Heart left ventricle (tissue), 16 donors: Measurements from ENCODE around the gene PARVG. TPM values are rescaled to one million over a fixed set of nuclear protein-coding genes. Genes with fewer than 3 reads are reported as not detected.

Experiments
- ATAC-seq, 4 donors: fragments of 200-7000 bp; cut with Tn5 transposase; one replicate each; pipeline ENCODE4 v1.9.1; 2020 to 2022; ENCODE audit warnings: moderate library complexity in 4 of 4, mild to moderate bottlenecking in 3 of 4, moderate number of reproducible peaks in 1 of 4
- DNase-seq, 5 donors: peaks; one replicate each; pipeline ENCODE4 v3.0.0-alpha.2; 2020
- H3K27ac ChIP-seq, 12 donors: fragments of 200-600 bp; sonication (generic) in 4 of 12; one replicate each; pipeline versions ENCODE4 v1.5.0 to v1.8.0; 2016 to 2022; ENCODE audit warnings: mild to moderate bottlenecking in 2 of 12
- H3K27me3 ChIP-seq, 9 donors: fragments of 200-600 bp; sonication (generic) in 2 of 9; one replicate each; pipeline versions ENCODE4 v1.5.1 to v1.8.0; 2016 to 2022; ENCODE audit warnings: mild to moderate bottlenecking in 3 of 9
- H3K36me3 ChIP-seq, 9 donors: fragments of 200-600 bp; sonication (generic) in 2 of 9; one replicate each; pipeline versions ENCODE4 v1.5.0 to v1.8.0; 2018 to 2022; ENCODE audit warnings: mild to moderate bottlenecking in 2 of 9
- H3K4me1 ChIP-seq, 12 donors: fragments of 200-600 bp; sonication (generic) in 4 of 12; one replicate each; pipeline versions ENCODE4 v1.5.0 to v1.8.0; 2016 to 2022; ENCODE audit warnings: mild to moderate bottlenecking in 3 of 12
- H3K4me3 ChIP-seq, 12 donors: fragments of 200-600 bp; sonication (generic) in 4 of 12; one replicate each; pipeline versions ENCODE4 v1.5.0 to v1.8.0; 2017 to 2022; ENCODE audit warnings: mild to moderate bottlenecking in 9 of 12, moderate library complexity in 4 of 12
- H3K9me3 ChIP-seq, 12 donors: fragments of 200-600 bp; sonication (generic) in 4 of 12; one replicate each; pipeline versions ENCODE4 v1.5.0 to v1.8.0; 2016 to 2022; ENCODE audit warnings: mild to moderate bottlenecking in 1 of 12
- POLR2A ChIP-seq, 2 donors: fragments of 450-650 bp; IDR thresholded peaks; one replicate each; pipeline ENCODE4 v1.6.1; 2017; ENCODE audit warnings: antibody characterized with exemption in 2 of 2, mild to moderate bottlenecking in 2 of 2, moderate library complexity in 2 of 2
- WGBS, 4 donors: extraction: QIAGEN DNeasy Blood & Tissue Kit in 2 of 4; methylation state at CpG; one replicate each; pipeline versions ENCODE4 v1.1.5 to v1.1.7; 2013 to 2018; 5-methylcytosine and 5-hydroxymethylcytosine counted together
- intact Hi-C, 10 donors: fragments of 100-400 bp; cut with DNase I; formaldehyde crosslinking; loops; one replicate each; pipeline versions ENCODE4 v1.11.1 to v1.14.2; 2022
- polyA plus RNA-seq, 2 donors: library from polyadenylated mRNA; stranded (reverse); fragments of 200-250 nt; gene quantifications; one replicate each; pipeline ENCODE4 v1.2.3, GENCODE V29; 2013
- total RNA-seq, 9 donors: library from RNA; depleted of rRNA in 2 of 9; stranded (reverse); fragments of >200 nt in 2 of 9; fragmentation: NEBNext Ultra II Directional in 3 of 9; extraction: Animal tissue kit (Norgen Biotek cat#: 25700) in 3 of 9; gene quantifications; one replicate each; pipeline versions ENCODE4 v1.1.0 to v1.2.4, GENCODE V29; 2016 to 2023
- TF ChIP-seq, protein P1 (sequence below), 12 donors: fragments of 200-600 bp; sonication (generic) in 4 of 12; IDR thresholded peaks; one replicate each; pipeline versions ENCODE4 v1.5.0 to v1.8.0; 2018 to 2022; ENCODE audit warnings: antibody characterized with exemption in 12 of 12, mild to moderate bottlenecking in 5 of 12
- donor health status: ischemic (EF 13 %, LVEDD 7.1; RV severe dilation, severe dysfunction).
- donor health status: healthy with polysubstance abuse.
- donor health status: DM: no; HTN: yes; CAD: no.
- donor health status: DM: no; HTN: no; CAD: no.
- donor health status: ischemic (EF 25% LVEDD 6.9; RV normal size, moderate dysfunction).
- donor health status: ischemic (EF 25% LVEDD 5.7; RV mildly dilated, moderate dysfunction).
- donor health status: healthy.
- donor health status: DM: yes; HTN: yes; CAD: no.
- donor health status: ischemic (EF 35%, LVEDD 5.7; RV mildly dilated, moderate dysfunction).
- donor health status: nonischemic (EF 11% LVEDD 7.7; RV severe dilation, severe dysfunction).
- donor health status: DM: yes; HTN: yes; CAD: no.
- donor health status: PGD.
- donor health status: ischemic (EF 29% LVEDD 5.4; RV normal size, mild dysfunction).
- donor health status: nonischemic (EF 23%, LVEDD 6.1; RV moderate dilation, normal function).

Gene PARVG
- total and polyA plus RNA-seq, 11 donors, result 1.1 to 34.8 (median 2.2) TPM

DNA sequence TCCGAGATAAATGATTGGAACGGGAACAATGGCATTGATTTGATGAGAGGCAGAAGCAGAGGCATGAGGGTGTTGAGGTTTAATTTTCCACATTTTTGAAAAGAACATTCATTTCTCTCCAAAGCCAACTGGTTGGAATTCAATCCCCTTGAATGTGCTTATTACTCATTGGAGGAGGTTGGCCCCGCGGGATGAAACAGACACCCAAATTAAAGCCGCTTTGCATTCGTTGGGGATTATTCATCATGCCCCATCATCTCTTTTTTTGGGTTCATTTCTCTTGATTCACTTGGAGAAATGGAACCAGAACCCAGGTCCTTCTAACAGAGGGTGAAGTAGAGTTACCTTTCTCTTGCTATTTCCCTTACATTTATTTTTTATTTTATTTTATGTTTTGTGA is 47.6 kb upstream of the PARVG start:
- Histone ChIP-seq H3K27ac (peak overlapping the region in 2 of 12 donors; percentile 7 to 67), H3K36me3 (peaks cover 5 to 69% (median 51%) of the 10 kb centered on the region in 9 donors), H3K4me1 (peaks cover 0 to 38% (median 6%) of the 10 kb centered on the region in 12 donors), H3K27me3 (no peaks in the 10 kb centered on the region), H3K9me3 (peaks cover 0 to 19% (median 8%) of the 10 kb centered on the region in 12 donors), H3K4me3 (no peak overlapping the region)
- no peak for TF ChIP-seq POLR2A (IDR thresholded peaks at IDR 0.05)
- TF ChIP-seq, protein P1, sequence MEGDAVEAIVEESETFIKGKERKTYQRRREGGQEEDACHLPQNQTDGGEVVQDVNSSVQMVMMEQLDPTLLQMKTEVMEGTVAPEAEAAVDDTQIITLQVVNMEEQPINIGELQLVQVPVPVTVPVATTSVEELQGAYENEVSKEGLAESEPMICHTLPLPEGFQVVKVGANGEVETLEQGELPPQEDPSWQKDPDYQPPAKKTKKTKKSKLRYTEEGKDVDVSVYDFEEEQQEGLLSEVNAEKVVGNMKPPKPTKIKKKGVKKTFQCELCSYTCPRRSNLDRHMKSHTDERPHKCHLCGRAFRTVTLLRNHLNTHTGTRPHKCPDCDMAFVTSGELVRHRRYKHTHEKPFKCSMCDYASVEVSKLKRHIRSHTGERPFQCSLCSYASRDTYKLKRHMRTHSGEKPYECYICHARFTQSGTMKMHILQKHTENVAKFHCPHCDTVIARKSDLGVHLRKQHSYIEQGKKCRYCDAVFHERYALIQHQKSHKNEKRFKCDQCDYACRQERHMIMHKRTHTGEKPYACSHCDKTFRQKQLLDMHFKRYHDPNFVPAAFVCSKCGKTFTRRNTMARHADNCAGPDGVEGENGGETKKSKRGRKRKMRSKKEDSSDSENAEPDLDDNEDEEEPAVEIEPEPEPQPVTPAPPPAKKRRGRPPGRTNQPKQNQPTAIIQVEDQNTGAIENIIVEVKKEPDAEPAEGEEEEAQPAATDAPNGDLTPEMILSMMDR (IDR thresholded peaks at IDR 0.05), result no peak
- 90 to 95% (median 92%) methylated on average over 6 of the region's 6 CpGs for WGBS, 4 donors
- DNase-seq (no peak), ATAC-seq (no peak)
- intact Hi-C loops, result no loop called here

GRCh38 chr22:44133901-44134571 is 46.7 kb upstream of the PARVG start:
- Histone ChIP-seq H3K9me3 (peaks cover 0 to 19% (median 8%) of the 10 kb centered on the region in 12 donors), H3K4me1 (peaks cover 0 to 36% (median 3%) of the 10 kb centered on the region in 12 donors), H3K4me3 (no peak overlapping the region), H3K36me3 (peaks cover 5 to 78% (median 51%) of the 10 kb centered on the region in 9 donors), H3K27ac (peak overlapping the region in 1 of 12 donors; percentile 67), H3K27me3 (no peaks in the 10 kb centered on the region)
- intact Hi-C loops, result no loop called here
- no peak for TF ChIP-seq POLR2A (IDR thresholded peaks at IDR 0.05)
- TF ChIP-seq, protein P1 (IDR thresholded peaks at IDR 0.05), result no peak
- WGBS, 4 donors, result 61 to 94% (median 66%) methylated on average over 20 to 21 of the region's 21 CpGs
- ATAC-seq (peak in 3 of 4 donors; percentile 18 to 65 (median 44)), DNase-seq (peak in 2 of 5 donors; percentile 29 to 52)

GRCh38 chr22:44136112-44136511 is 44.6 kb upstream of the PARVG start:
- no peak for ATAC-seq
- H3K4me1 ChIP-seq, result peaks cover 0 to 52% (median 3%) of the 10 kb centered on the region in 12 donors
- H3K27ac ChIP-seq, result no peak overlapping the region
- no peaks in the 10 kb centered on the region for H3K27me3 ChIP-seq
- WGBS, 4 donors, result 95 to 99% (median 97%) methylated on average over 8 of the region's 8 CpGs
- TF ChIP-seq POLR2A (IDR thresholded peaks at IDR 0.05), result no peak
- TF ChIP-seq, protein P1 (IDR thresholded peaks at IDR 0.05), result no peak
- peaks cover 0 to 19% (median 8%) of the 10 kb centered on the region in 12 donors for H3K9me3 ChIP-seq
- DNase-seq, result peak in 1 of 5 donors; percentile 31
- intact Hi-C loops, result no loop called here
- H3K4me3 ChIP-seq, result no peak overlapping the region
- H3K36me3 ChIP-seq, result peaks cover 5 to 88% (median 60%) of the 10 kb centered on the region in 9 donors

DNA sequence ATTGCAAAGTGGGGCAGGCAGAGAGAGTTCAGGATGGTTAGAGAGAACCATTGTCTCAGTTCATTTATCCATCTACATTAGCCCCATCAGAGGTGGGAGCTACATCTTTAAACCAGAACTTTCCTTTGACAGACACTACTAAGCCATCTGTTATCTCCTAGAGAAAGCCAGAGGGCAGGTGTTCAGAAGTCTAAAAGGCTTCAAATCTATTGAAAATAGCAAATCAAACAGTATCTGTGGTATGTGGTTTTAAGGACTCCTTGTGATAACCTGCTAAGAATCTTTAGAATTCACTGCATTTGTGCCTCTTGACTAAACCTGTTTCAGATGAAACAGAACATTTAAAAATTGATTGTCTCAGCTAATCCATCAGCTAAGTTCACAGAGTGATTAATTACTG is 43.9 kb upstream of the PARVG start:
- intact Hi-C loops, result no loop called here
- peaks cover 0 to 47% (median 3%) of the 10 kb centered on the region in 12 donors for H3K4me1 ChIP-seq
- TF ChIP-seq, protein P1 (IDR thresholded peaks at IDR 0.05), result no peak
- TF ChIP-seq POLR2A (IDR thresholded peaks at IDR 0.05), result no peak
- ATAC-seq (no peak), DNase-seq (no peak)
- no peak overlapping the region for H3K4me3 ChIP-seq
- H3K36me3 ChIP-seq, result peaks cover 5 to 87% (median 57%) of the 10 kb centered on the region in 9 donors
- no peak overlapping the region for H3K27ac ChIP-seq
- peaks cover 0 to 19% (median 8%) of the 10 kb centered on the region in 12 donors for H3K9me3 ChIP-seq
- no peaks in the 10 kb centered on the region for H3K27me3 ChIP-seq
